Activated gamma-delta T cell treated with Interleukin-2 at 50 U/mL for 16 hours (primary cell): Measurements from ENCODE around the gene FDCSP.
"Not testable (repeated sequence)": the region's sequence is repeated elsewhere in the genome, so short reads cannot be mapped to it uniquely, and the experiment has no call there.

Experiments
- DNase-seq: peaks from one replicate; pipeline ENCODE4 v3.0.0-alpha.2; 2020

The FDCSP gene

GRCh38 chr4:70239884-70240591, 14.1 kb downstream of the FDCSP start:
- DNase-seq: no peak

- DNase-seq: not testable (repeated sequence)
Measured at GRCh38 chr4:70242297-70242696, 16.4 kb downstream of the FDCSP start, which contains the start of gene CSN3. Gene CSN3 (plus strand): TSS chr4:70242597. CDS start chr4:70244820, 2,223 bp downstream.

- no peak for DNase-seq
Measured at GRCh38 chr4:70243091-70243490, 17.2 kb downstream of the FDCSP start.

- no peak for DNase-seq
Measured at GRCh38 chr4:70251250-70251944, 25.5 kb downstream of the FDCSP start.

GRCh38 chr4:70251945-70252277, 26.0 kb downstream of the FDCSP start:
- no peak for DNase-seq

- no peak for DNase-seq
Measured at GRCh38 chr4:70269674-70270073, 43.8 kb downstream of the FDCSP start.

GRCh38 chr4:70277121-70277520, 51.2 kb downstream of the FDCSP start:
- no peak for DNase-seq

- DNase-seq: no peak
Measured at GRCh38 chr4:70280567-70280966, 54.6 kb downstream of the FDCSP start.
